ENCODE data around the gene CEP83.

The CEP83 gene

DNA sequence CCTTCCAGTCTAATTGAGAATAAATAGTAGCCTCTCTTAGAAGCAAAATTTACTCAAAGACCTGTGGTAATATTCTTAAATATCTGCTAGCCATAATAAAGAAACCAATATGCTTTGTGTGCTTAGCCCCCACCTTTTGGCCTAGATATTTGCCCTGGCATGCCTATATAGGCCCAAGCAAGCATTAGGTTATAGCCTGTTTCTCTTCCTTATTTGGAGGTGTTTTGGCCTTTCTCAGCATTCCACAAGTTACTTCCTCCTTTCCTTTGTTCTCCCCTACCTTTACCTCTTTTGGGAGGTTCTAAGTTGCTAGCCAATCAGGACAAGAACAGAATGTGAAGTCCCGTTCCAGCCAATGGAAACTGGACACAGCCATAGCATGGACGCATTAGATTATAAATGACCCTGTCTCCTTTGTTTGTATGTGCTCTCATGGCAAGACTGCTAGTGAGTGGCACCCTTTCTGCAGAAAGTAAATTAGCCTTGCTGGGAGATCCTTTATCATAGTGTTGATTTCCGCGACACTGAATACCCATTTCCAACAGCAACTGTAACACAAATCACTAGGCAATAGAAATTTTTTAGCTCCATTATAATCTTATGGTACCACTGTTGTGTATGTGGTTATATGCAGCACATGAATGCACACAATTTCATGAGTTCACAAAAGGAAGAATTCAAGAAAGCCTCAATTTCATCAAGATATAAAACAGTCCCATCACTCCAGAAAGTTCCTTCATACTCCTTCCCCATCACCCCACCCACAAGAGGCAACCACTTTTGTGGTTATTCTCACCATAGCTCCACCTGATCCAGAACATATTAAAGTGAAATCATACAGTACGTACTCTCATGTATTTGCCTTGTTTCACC lies 37.6 kb downstream of the CEP83 start:
- DNase-seq (ENCODE audit: low read depth), result no peak
- H3K4me3 ChIP-seq (ENCODE audit: low read depth, low read length), result no peak overlapping the region
- TF ChIP-seq, protein P1, sequence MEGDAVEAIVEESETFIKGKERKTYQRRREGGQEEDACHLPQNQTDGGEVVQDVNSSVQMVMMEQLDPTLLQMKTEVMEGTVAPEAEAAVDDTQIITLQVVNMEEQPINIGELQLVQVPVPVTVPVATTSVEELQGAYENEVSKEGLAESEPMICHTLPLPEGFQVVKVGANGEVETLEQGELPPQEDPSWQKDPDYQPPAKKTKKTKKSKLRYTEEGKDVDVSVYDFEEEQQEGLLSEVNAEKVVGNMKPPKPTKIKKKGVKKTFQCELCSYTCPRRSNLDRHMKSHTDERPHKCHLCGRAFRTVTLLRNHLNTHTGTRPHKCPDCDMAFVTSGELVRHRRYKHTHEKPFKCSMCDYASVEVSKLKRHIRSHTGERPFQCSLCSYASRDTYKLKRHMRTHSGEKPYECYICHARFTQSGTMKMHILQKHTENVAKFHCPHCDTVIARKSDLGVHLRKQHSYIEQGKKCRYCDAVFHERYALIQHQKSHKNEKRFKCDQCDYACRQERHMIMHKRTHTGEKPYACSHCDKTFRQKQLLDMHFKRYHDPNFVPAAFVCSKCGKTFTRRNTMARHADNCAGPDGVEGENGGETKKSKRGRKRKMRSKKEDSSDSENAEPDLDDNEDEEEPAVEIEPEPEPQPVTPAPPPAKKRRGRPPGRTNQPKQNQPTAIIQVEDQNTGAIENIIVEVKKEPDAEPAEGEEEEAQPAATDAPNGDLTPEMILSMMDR (IDR thresholded peaks at IDR 0.05; ENCODE audit: low read depth, low read length, missing control alignments), result no peak

GRCh38 chr12:94418517-94418916 lies 41.1 kb downstream of the CEP83 start:
- TF ChIP-seq, protein P1 (IDR thresholded peaks at IDR 0.05; ENCODE audit: low read depth, low read length, missing control alignments), result no peak

GRCh38 chr12:94416613-94417012 lies 43.1 kb downstream of the CEP83 start:
- no peak overlapping the region for H3K4me3 ChIP-seq (ENCODE audit: low read depth, low read length)
- TF ChIP-seq, protein P1 (IDR thresholded peaks at IDR 0.05; ENCODE audit: low read depth, low read length, missing control alignments), result no peak
- no peak for DNase-seq (ENCODE audit: low read depth)

More at GRCh38 chr12:94418517-94418916, 41.1 kb downstream of the CEP83 start:
- no peak for DNase-seq (ENCODE audit: low read depth)
- H3K4me3 ChIP-seq (ENCODE audit: low read depth, low read length), result no peak overlapping the region

DNA sequence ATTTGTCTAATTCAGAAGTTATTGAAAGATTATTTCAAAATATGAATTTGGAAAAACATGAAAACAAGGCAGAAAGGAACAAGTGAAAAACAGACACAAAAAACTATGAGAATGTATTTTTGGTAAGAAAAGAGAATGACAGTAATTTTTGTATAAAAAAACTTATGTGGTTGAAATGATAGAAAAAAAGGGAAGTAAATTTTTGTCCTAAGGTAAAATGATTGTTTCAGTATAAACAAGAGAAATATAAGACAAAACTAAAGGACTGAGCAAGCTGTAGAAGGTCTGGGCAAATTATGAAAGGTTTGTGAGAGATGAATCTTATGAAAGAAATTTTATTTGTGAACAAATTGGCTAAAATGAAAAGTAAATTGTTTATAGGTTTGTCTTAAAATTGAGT lies 44.6 kb downstream of the CEP83 start:
- no peak overlapping the region for H3K4me3 ChIP-seq (ENCODE audit: low read depth, low read length)
- TF ChIP-seq, protein P1 (IDR thresholded peaks at IDR 0.05; ENCODE audit: low read depth, low read length, missing control alignments), result no peak
- DNase-seq (ENCODE audit: low read depth), result no peak

DNA sequence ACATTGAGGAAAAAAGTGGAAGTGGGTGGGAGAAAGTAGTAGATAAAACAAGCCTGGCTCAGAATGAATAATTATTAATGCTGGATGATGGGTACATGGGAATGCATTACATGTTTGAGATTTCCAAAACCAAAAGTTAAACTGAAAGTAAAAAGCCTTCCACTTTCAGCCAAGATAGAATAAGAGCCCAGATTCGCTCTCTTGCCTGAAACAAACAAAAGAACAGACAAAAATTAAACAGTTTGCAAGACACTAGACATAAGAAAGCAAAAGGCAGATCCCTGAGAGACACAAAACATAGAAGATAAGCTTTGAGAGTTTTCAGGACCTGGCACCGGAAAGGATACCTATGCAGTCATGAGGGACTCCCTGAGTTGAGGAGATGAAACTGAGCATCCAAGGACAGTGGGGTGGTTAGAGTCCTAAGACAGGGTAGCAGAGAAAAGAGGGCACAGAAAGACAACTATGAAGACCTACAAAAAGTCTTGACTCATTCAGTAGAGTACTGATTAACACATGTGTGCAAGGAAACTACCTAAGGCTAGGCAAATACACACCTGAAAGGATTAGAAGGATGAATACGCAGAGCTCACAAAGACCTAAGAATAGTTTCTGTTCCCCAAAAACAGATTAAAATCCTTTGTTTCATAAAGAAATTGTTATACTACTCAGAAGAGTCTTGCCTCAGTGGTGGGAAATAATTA lies 54.1 kb downstream of the CEP83 start:
- peak overlapping the region; percentile 50 for H3K4me3 ChIP-seq (ENCODE audit: low read depth, low read length)
- TF ChIP-seq, protein P1 (IDR thresholded peaks at IDR 0.05; ENCODE audit: low read depth, low read length, missing control alignments), result no peak
- peak; percentile 38 for DNase-seq (ENCODE audit: low read depth)

- DNase-seq (ENCODE audit: low read depth), result no peak
- no peak overlapping the region; the same call in 1 of the 2 replicates for H3K4me3 ChIP-seq (ENCODE audit: low read depth, low read length)
- TF ChIP-seq, protein P1 (IDR thresholded peaks at IDR 0.05; ENCODE audit: low read depth, low read length, missing control alignments), result no peak
These were observed 54.8 kb downstream of the CEP83 start for GRCh38 chr12:94404854-94405253.
